HCT116 (cell line): ENCODE results near the gene ATAT1. TPM values are rescaled to one million over a fixed set of nuclear protein-coding genes. Genes with fewer than 3 reads are reported as not detected.

Experiments used
- ATAC-seq: fragments of 200-7000 bp; cut with Tn5 transposase; 2 replicates; pipeline ENCODE4 v1.9.1; 2020; ENCODE audit warnings: mild to moderate bottlenecking, moderate library complexity
- BruUV-seq: library from RNA; stranded (reverse); fragments of 400-500 nt; replicated peaks from 2 replicates; lab custom pipeline; 2021; lab: Mats Ljungman, UMichigan
- CTCF ChIA-PET: fragments of 300-600 bp; sonication (Branson Sonifier 250); formaldehyde crosslinking; loops from one replicate; lab custom pipeline; 2021; ENCODE audit warnings: antibody characterized with exemption; lab: Charles Lee
- POLR2A ChIA-PET: fragments of 300-600, 350-600 bp; sonication (Branson Sonifier 250); formaldehyde crosslinking; loops from one replicate; lab custom pipeline; 2021; ENCODE audit warnings: antibody characterized with exemption; lab: Charles Lee
- RAD21 ChIA-PET, 2 experiments: fragments of 300-600 bp; sonication (Branson Sonifier 250); formaldehyde crosslinking; loops; one replicate each; lab custom pipeline; 2023; ENCODE audit warnings: low total read pairs in 2 of 2; ENCODE audit not compliant: uncharacterized antibody in 2 of 2, unreplicated experiment in 2 of 2, low non-redundant PET in 1 of 2; lab: Charles Lee
- DNase-seq: peaks from one replicate; pipeline ENCODE4 v3.0.0-alpha.2; 2010; ENCODE audit warnings: low read depth, low spot score
- H2AFZ ChIP-seq: fragments of 200-600 bp; shearing (Covaris generic), sonication (generic); 2 replicates; pipeline ENCODE4 v1.6.1; 2017; ENCODE audit warnings: low read depth, mixed run types, mixed read lengths, antibody characterized with exemption, low read length; ENCODE audit not compliant: poor library complexity, severe bottlenecking
- H3K27ac ChIP-seq: 2 replicates; pipeline ENCODE4 v1.5.1; 2012; ENCODE audit warnings: low read depth, low read length
- H3K27me3 ChIP-seq: fragments of 200-600 bp; sonication (generic); 2 replicates; pipeline ENCODE4 v1.6.1; 2016; ENCODE audit warnings: mixed run types, low read length, mixed read lengths; ENCODE audit not compliant: insufficient read depth
- H3K36me3 ChIP-seq, 2 experiments: fragments of 200-500 bp in 1 of 2; fragments of 200-600 bp in 1 of 2; sonication (Bioruptor generic) in 1 of 2; sonication (generic) in 1 of 2; 2 replicates each; pipeline versions ENCODE4 v1.5.1 to v1.6.1; 2014 to 2016; ENCODE audit warnings: low read length in 2 of 2, inconsistent platforms in 1 of 2, mixed read lengths in 1 of 2, mixed run types in 1 of 2; ENCODE audit not compliant: insufficient read depth in 2 of 2, control insufficient read depth in 1 of 2
- H3K4me1 ChIP-seq, 2 experiments: fragments of 200-600 bp in 1 of 2; sonication (generic) in 1 of 2; 2 replicates each; pipeline versions ENCODE4 v1.5.1 to v1.6.1; 2012 to 2017; ENCODE audit warnings: low read length in 2 of 2, inconsistent platforms in 1 of 2, mild to moderate bottlenecking in 1 of 2, mixed read lengths in 1 of 2, mixed run types in 1 of 2, moderate library complexity in 1 of 2; ENCODE audit not compliant: insufficient read depth in 2 of 2, control insufficient read depth in 1 of 2
- H3K4me2 ChIP-seq: fragments of 200-600 bp; sonication (generic); 2 replicates; pipeline ENCODE4 v1.6.1; 2017; ENCODE audit warnings: mixed run types, low read length, mixed read lengths
- H3K4me3 ChIP-seq, 2 experiments: fragments of 200-600 bp in 1 of 2; sonication (generic) in 1 of 2; replicated peaks in 1 of 2; 2 replicates each; pipeline ENCODE4 v1.5.1; 2011 to 2016; ENCODE audit warnings: low read length in 2 of 2, control low read depth in 1 of 2, low read depth in 1 of 2, mild to moderate bottlenecking in 1 of 2, mixed read lengths in 1 of 2, mixed run types in 1 of 2
- H3K79me2 ChIP-seq: fragments of 200-600 bp; sonication (generic); 2 replicates; pipeline ENCODE4 v1.6.1; 2017; ENCODE audit warnings: mild to moderate bottlenecking, mixed run types, low read length, moderate library complexity, mixed read lengths; ENCODE audit not compliant: insufficient read depth
- H3K9ac ChIP-seq: fragments of 200-600 bp; sonication (generic); 2 replicates; pipeline ENCODE4 v1.6.1; 2016; ENCODE audit warnings: low read length, mixed read lengths
- H3K9me2 ChIP-seq: fragments of 200-600 bp; sonication (generic), shearing (Covaris generic); 2 replicates; pipeline ENCODE4 v1.6.1; 2017; ENCODE audit warnings: mixed run types, mild to moderate bottlenecking, moderate library complexity; ENCODE audit not compliant: insufficient read depth
- H3K9me3 ChIP-seq, 2 experiments: fragments of 200-500 bp in 1 of 2; fragments of 200-600 bp in 1 of 2; sonication (Bioruptor generic) in 1 of 2; sonication (generic) in 1 of 2; 2 replicates each; pipeline ENCODE4 v1.6.1; 2014 to 2017; ENCODE audit warnings: low read length in 2 of 2, mixed read lengths in 2 of 2, inconsistent platforms in 1 of 2, low read depth in 1 of 2, mild to moderate bottlenecking in 1 of 2, mixed run types in 1 of 2, moderate library complexity in 1 of 2; ENCODE audit not compliant: control insufficient read depth in 1 of 2, insufficient read depth in 1 of 2
- H4K20me1 ChIP-seq: fragments of 200-600 bp; sonication (generic), shearing (Covaris generic); 2 replicates; pipeline ENCODE4 v1.6.1; 2017; ENCODE audit warnings: mixed run types, mild to moderate bottlenecking, moderate library complexity; ENCODE audit not compliant: insufficient read depth
- CBX3 ChIP-seq: IDR thresholded peaks from 2 replicates; pipeline ENCODE4 v1.6.1; 2012; ENCODE audit warnings: low read depth
- EGR1 ChIP-seq: IDR thresholded peaks from 2 replicates; pipeline ENCODE4 v1.6.1; 2012; ENCODE audit warnings: low read depth
- ELF1 ChIP-seq: IDR thresholded peaks from 2 replicates; pipeline ENCODE4 v1.6.1; 2012; ENCODE audit warnings: low read depth, borderline replicate concordance
- EZH2 ChIP-seq: fragments of 200-600 bp; sonication (generic); IDR thresholded peaks from 2 replicates; pipeline ENCODE4 v1.6.1; 2017; ENCODE audit warnings: antibody characterized with exemption, mixed run types
- FOSL1 ChIP-seq: IDR thresholded peaks from 2 replicates; pipeline ENCODE4 v1.6.1; 2012; ENCODE audit warnings: low read depth
- JUND ChIP-seq: IDR thresholded peaks from 2 replicates; pipeline ENCODE4 v1.6.1; 2012
- POLR2A ChIP-seq: IDR thresholded peaks from 2 replicates; pipeline ENCODE4 v1.7.0; 2011; ENCODE audit warnings: borderline replicate concordance; ENCODE audit not compliant: insufficient read depth, insufficient read length; ENCODE audit errors: extremely low read depth
- POLR2AphosphoS5 ChIP-seq: IDR thresholded peaks from 2 replicates; pipeline ENCODE4 v1.6.1; 2011; ENCODE audit warnings: mild to moderate bottlenecking, low read depth, low read length, moderate library complexity
- RAD21 ChIP-seq: IDR thresholded peaks from 2 replicates; pipeline ENCODE4 v1.6.1; 2012; ENCODE audit warnings: low read depth, mild to moderate bottlenecking
- SP1 ChIP-seq: IDR thresholded peaks from 2 replicates; pipeline ENCODE4 v1.6.1; 2012; ENCODE audit warnings: low read depth
- SRF ChIP-seq: IDR thresholded peaks from 2 replicates; pipeline ENCODE4 v1.6.1; 2012; ENCODE audit warnings: low read depth
- TCF7L2 ChIP-seq: IDR thresholded peaks from 2 replicates; pipeline ENCODE4 v1.7.0; 2011; ENCODE audit warnings: borderline replicate concordance, inconsistent platforms; ENCODE audit not compliant: insufficient read depth, insufficient read length; ENCODE audit errors: extremely low read depth
- ZFX ChIP-seq: fragments of 450-650 bp; IDR thresholded peaks from 2 replicates; pipeline ENCODE4 v1.6.1; 2017
- ZNF274 ChIP-seq: fragments of 200-500 bp; sonication (Bioruptor generic); IDR thresholded peaks from 2 replicates; pipeline ENCODE4 v1.6.1; 2014; ENCODE audit warnings: mild to moderate bottlenecking, low read depth, low read length, inconsistent platforms
- intact Hi-C: fragments of 100-400 bp; cut with micrococcal nuclease; formaldehyde crosslinking; loops from 2 replicates; pipeline ENCODE4 v1.10.0; 2022
- total RNA-seq: library from RNA; stranded (reverse); gene quantifications from one replicate; pipeline ENCODE4 v1.2.1, GENCODE V29; 2021; ENCODE audit not compliant: unreplicated experiment
- TF ChIP-seq, protein P1 (sequence below): IDR thresholded peaks from 2 replicates; pipeline ENCODE4 v1.6.1; 2012; ENCODE audit warnings: low read depth
- TF ChIP-seq, protein P2 (sequence below): IDR thresholded peaks from 2 replicates; pipeline ENCODE4 v1.6.1; 2012
- TF ChIP-seq, protein P3 (sequence below): IDR thresholded peaks from 2 replicates; pipeline ENCODE4 v1.6.1; 2011; ENCODE audit warnings: mild to moderate bottlenecking, low read length, moderate library complexity; ENCODE audit not compliant: insufficient replicate concordance; ENCODE audit errors: extremely low read depth
- TF ChIP-seq, protein P4 (sequence below): IDR thresholded peaks from 2 replicates; pipeline ENCODE4 v1.6.1; 2012
- TF ChIP-seq, protein P5 (sequence below), 3 experiments: fragments of 200-600 bp in 1 of 3; sonication (generic) in 1 of 3; IDR thresholded peaks in 2 of 3; conservative IDR thresholded peaks in 1 of 3; 2 replicates each; pipeline ENCODE4 v1.5.1; 2012 to 2017; ENCODE audit warnings: low read depth in 2 of 3, low read length in 2 of 3, antibody characterized with exemption in 1 of 3, borderline replicate concordance in 1 of 3, control low read depth in 1 of 3, mild to moderate bottlenecking in 1 of 3, mixed read lengths in 1 of 3, mixed run types in 1 of 3, moderate library complexity in 1 of 3; ENCODE audit not compliant: insufficient read depth in 1 of 3

Gene ATAT1
- total RNA-seq, 1 experiment from 2014 or later: 19.8 TPM

DNA sequence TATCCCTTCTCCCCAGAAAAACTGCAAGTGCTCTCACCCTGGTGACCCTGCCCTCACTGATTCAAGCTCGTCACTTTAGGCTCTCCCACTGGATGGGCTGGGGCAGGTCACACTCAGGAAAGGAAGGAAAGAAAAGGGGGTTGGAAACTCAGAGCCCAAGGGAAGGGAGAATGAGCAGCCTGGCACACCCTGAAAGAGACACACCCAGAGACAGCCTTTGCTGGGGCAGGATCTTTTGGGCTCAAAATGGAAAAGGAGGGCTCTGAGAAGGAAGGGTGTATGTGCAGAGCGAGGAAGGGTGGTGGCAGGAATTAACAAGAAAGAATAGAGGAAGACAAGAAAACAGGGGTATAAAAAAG is 57.3 kb downstream of the ATAT1 start:
- Histone ChIP-seq H3K9me3 (no peaks in the 10 kb centered on the region), H3K27ac (peak overlapping the region; percentile 85), H3K4me3 (peak overlapping the region; percentile 38 to 54), H3K9ac (peak overlapping the region; percentile 66), H3K36me3 (no peaks in the 10 kb centered on the region), H3K79me2 (peaks cover 58% of the 10 kb centered on the region), H4K20me1 (no peaks in the 10 kb centered on the region), H3K4me1 (peaks cover 48 to 75% of the 10 kb centered on the region in 2 experiments), H2AFZ (no peak overlapping the region), H3K9me2 (no peaks in the 10 kb centered on the region), H3K4me2 (peak overlapping the region; percentile 98), H3K27me3 (no peaks in the 10 kb centered on the region)
- RAD21 ChIA-PET: no interaction called here
- intact Hi-C loops: no loop called here
- no peak for TF ChIP-seq SP1
- no peak for TF ChIP-seq ELF1
- no peak for TF ChIP-seq JUND
- TF ChIP-seq CBX3: no peak
- TF ChIP-seq EZH2: no peak
- TF ChIP-seq, protein P1, sequence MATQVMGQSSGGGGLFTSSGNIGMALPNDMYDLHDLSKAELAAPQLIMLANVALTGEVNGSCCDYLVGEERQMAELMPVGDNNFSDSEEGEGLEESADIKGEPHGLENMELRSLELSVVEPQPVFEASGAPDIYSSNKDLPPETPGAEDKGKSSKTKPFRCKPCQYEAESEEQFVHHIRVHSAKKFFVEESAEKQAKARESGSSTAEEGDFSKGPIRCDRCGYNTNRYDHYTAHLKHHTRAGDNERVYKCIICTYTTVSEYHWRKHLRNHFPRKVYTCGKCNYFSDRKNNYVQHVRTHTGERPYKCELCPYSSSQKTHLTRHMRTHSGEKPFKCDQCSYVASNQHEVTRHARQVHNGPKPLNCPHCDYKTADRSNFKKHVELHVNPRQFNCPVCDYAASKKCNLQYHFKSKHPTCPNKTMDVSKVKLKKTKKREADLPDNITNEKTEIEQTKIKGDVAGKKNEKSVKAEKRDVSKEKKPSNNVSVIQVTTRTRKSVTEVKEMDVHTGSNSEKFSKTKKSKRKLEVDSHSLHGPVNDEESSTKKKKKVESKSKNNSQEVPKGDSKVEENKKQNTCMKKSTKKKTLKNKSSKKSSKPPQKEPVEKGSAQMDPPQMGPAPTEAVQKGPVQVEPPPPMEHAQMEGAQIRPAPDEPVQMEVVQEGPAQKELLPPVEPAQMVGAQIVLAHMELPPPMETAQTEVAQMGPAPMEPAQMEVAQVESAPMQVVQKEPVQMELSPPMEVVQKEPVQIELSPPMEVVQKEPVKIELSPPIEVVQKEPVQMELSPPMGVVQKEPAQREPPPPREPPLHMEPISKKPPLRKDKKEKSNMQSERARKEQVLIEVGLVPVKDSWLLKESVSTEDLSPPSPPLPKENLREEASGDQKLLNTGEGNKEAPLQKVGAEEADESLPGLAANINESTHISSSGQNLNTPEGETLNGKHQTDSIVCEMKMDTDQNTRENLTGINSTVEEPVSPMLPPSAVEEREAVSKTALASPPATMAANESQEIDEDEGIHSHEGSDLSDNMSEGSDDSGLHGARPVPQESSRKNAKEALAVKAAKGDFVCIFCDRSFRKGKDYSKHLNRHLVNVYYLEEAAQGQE: no peak
- TF ChIP-seq POLR2A: no peak
- no peak for TF ChIP-seq ZNF274
- TF ChIP-seq FOSL1: no peak
- no peak for TF ChIP-seq EGR1
- TF ChIP-seq, protein P2, sequence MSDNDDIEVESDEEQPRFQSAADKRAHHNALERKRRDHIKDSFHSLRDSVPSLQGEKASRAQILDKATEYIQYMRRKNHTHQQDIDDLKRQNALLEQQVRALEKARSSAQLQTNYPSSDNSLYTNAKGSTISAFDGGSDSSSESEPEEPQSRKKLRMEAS: no peak
- no peak for TF ChIP-seq ZFX
- TF ChIP-seq, protein P3, sequence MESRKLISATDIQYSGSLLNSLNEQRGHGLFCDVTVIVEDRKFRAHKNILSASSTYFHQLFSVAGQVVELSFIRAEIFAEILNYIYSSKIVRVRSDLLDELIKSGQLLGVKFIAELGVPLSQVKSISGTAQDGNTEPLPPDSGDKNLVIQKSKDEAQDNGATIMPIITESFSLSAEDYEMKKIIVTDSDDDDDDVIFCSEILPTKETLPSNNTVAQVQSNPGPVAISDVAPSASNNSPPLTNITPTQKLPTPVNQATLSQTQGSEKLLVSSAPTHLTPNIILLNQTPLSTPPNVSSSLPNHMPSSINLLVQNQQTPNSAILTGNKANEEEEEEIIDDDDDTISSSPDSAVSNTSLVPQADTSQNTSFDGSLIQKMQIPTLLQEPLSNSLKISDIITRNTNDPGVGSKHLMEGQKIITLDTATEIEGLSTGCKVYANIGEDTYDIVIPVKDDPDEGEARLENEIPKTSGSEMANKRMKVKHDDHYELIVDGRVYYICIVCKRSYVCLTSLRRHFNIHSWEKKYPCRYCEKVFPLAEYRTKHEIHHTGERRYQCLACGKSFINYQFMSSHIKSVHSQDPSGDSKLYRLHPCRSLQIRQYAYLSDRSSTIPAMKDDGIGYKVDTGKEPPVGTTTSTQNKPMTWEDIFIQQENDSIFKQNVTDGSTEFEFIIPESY: no peak
- TF ChIP-seq, protein P4, sequence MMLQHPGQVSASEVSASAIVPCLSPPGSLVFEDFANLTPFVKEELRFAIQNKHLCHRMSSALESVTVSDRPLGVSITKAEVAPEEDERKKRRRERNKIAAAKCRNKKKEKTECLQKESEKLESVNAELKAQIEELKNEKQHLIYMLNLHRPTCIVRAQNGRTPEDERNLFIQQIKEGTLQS: no peak
- TF ChIP-seq POLR2AphosphoS5: no peak
- no peak for TF ChIP-seq RAD21
- TF ChIP-seq, protein P5, sequence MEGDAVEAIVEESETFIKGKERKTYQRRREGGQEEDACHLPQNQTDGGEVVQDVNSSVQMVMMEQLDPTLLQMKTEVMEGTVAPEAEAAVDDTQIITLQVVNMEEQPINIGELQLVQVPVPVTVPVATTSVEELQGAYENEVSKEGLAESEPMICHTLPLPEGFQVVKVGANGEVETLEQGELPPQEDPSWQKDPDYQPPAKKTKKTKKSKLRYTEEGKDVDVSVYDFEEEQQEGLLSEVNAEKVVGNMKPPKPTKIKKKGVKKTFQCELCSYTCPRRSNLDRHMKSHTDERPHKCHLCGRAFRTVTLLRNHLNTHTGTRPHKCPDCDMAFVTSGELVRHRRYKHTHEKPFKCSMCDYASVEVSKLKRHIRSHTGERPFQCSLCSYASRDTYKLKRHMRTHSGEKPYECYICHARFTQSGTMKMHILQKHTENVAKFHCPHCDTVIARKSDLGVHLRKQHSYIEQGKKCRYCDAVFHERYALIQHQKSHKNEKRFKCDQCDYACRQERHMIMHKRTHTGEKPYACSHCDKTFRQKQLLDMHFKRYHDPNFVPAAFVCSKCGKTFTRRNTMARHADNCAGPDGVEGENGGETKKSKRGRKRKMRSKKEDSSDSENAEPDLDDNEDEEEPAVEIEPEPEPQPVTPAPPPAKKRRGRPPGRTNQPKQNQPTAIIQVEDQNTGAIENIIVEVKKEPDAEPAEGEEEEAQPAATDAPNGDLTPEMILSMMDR (IDR thresholded peaks at IDR 0.05 in 2 of 3, conservative IDR thresholded peaks at IDR 0.05 in 1 of 3; ENCODE audit: borderline replicate concordance in 1 of 3, insufficient read depth in 1 of 3, low read depth in 2 of 3, low read length in 2 of 3): no peak
- TF ChIP-seq SRF: no peak
- TF ChIP-seq TCF7L2: no peak
- ATAC-seq (no peak), DNase-seq (no peak)
- POLR2A ChIA-PET: no interaction called here
- no TSS peak for BruUV-seq
- CTCF ChIA-PET: no interaction called here
